Measurements from ENCODE around the gene STX1B.

- TF ChIP-seq CTCF (conservative IDR thresholded peaks at IDR 0.05; ENCODE audit: low read length), result no peak
- TF ChIP-seq EZH2phosphoT487 (IDR thresholded peaks at IDR 0.05; ENCODE audit: borderline replicate concordance), result no peak
Observed at GRCh38 chr16:31023252-31023602, 12.8 kb upstream of the STX1B start.
